Tibial nerve (tissue), 4 donors: ENCODE data around the gene ATOH7. TPM values are rescaled to one million over a fixed set of nuclear protein-coding genes. Genes with fewer than 3 reads are reported as not detected.
"Not testable (repeated sequence)": the region's sequence is repeated elsewhere in the genome, so short reads cannot be mapped to it uniquely, and the experiment has no call there.

Experiments
- DNase-seq, 2 donors: peaks; one replicate each; pipeline ENCODE4 v3.0.0-alpha.2; 2019; ENCODE audit warnings: low spot score in 2 of 2
- H3K27ac ChIP-seq, 4 donors: fragments of 200-600 bp; sonication (generic) in 3 of 4; one replicate each; pipeline ENCODE4 v1.5.1; 2017 to 2019; ENCODE audit warnings: mild to moderate bottlenecking in 1 of 4
- H3K27me3 ChIP-seq, 2 donors: fragments of 200-600 bp; sonication (generic) in 1 of 2; one replicate each; pipeline versions ENCODE4 v1.5.1 to v1.6.0; 2017 to 2019
- H3K36me3 ChIP-seq, 3 donors: fragments of 200-600 bp; sonication (generic); one replicate each; pipeline ENCODE4 v1.5.1; 2018 to 2019
- H3K4me1 ChIP-seq, 4 donors: fragments of 200-600 bp; sonication (generic) in 3 of 4; one replicate each; pipeline ENCODE4 v1.5.1; 2017 to 2019
- H3K4me3 ChIP-seq, 4 donors: fragments of 200-600 bp; sonication (generic) in 3 of 4; one replicate each; pipeline ENCODE4 v1.5.1; 2017 to 2019; ENCODE audit warnings: mild to moderate bottlenecking in 1 of 4, moderate library complexity in 1 of 4
- H3K9me3 ChIP-seq, 4 donors: fragments of 200-600 bp; sonication (generic) in 3 of 4; one replicate each; pipeline ENCODE4 v1.5.1; 2017 to 2019
- CTCF ChIP-seq, 5 experiments: fragments of 200-600 bp in 3 of 5; fragments of 450-650 bp in 2 of 5; sonication (generic) in 3 of 5; IDR thresholded peaks; one replicate each; pipeline ENCODE4 v1.5.1; 2016 to 2019; ENCODE audit warnings: antibody characterized with exemption in 5 of 5, mild to moderate bottlenecking in 3 of 5, moderate library complexity in 2 of 5
- EP300 ChIP-seq, 2 donors: sonication (generic); formaldehyde crosslinking; IDR thresholded peaks; one replicate each; pipeline ENCODE4 v1.6.1; 2017; ENCODE audit warnings: antibody characterized with exemption in 2 of 2, mild to moderate bottlenecking in 1 of 2
- POLR2A ChIP-seq, 2 donors: fragments of 450-650 bp; IDR thresholded peaks; one replicate each; pipeline ENCODE4 v1.6.1; 2017; ENCODE audit warnings: antibody characterized with exemption in 2 of 2, mild to moderate bottlenecking in 2 of 2, moderate library complexity in 2 of 2
- WGBS, 2 donors: methylation state at CpG; one replicate each; pipeline ENCODE4 v1.1.5; 2018; 5-methylcytosine and 5-hydroxymethylcytosine counted together
- total RNA-seq, 4 donors: library from RNA; depleted of rRNA; stranded (reverse); fragments of >200 nt; gene quantifications; one replicate each; pipeline ENCODE4 v1.1.0, GENCODE V29; 2016

Gene ATOH7
- total RNA-seq, 4 donors from 2014 or later: 0.42 TPM; not detected in 3

- no peak for DNase-seq
- Histone ChIP-seq H3K9me3 (no peaks in the 10 kb centered on the region), H3K27ac (no peak overlapping the region), H3K27me3 (no peaks in the 10 kb centered on the region), H3K4me3 (no peak overlapping the region), H3K36me3 (no peaks in the 10 kb centered on the region), H3K4me1 (no peaks in the 10 kb centered on the region)
- TF ChIP-seq CTCF (IDR thresholded peaks at IDR 0.05) (no peak), POLR2A (IDR thresholded peaks at IDR 0.05) (no peak), EP300 (IDR thresholded peaks at IDR 0.05) (no peak)
- WGBS, 2 donors: 75 to 79% methylated on average over 5 of the region's 5 CpGs
Measured at GRCh38 chr10:68251625-68252495, 19.9 kb upstream of the ATOH7 start.

GRCh38 chr10:68251151-68251550 lies 19.2 kb upstream of the ATOH7 start:
- TF ChIP-seq CTCF (IDR thresholded peaks at IDR 0.05): no peak
- no peak for TF ChIP-seq POLR2A (IDR thresholded peaks at IDR 0.05)
- no peak for TF ChIP-seq EP300 (IDR thresholded peaks at IDR 0.05)
- no peaks in the 10 kb centered on the region for H3K27me3 ChIP-seq

DNA sequence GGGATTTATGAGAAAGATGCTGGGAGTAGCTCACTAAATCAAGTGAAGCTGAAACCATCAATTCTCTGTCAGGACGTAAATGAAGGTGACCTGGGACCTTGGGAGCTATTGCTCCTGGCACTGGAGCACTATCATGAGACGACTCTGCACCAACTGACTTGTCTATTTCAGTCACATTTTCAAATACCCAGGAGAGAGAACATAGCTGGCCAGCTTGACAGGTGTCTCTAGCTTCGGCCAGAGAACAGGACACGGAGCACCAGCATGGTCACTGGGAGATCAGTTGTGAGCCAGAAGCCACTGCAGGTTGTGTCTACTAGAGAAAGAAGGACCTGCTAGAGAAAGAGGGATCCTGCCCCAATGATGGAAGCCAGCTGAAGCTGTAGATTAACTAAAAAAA lies 17.4 kb upstream of the ATOH7 start:
- Histone ChIP-seq H3K27me3 (no peaks in the 10 kb centered on the region), H3K36me3 (no peaks in the 10 kb centered on the region), H3K27ac (no peak overlapping the region), H3K4me1 (no peaks in the 10 kb centered on the region), H3K4me3 (no peak overlapping the region), H3K9me3 (no peaks in the 10 kb centered on the region)
- 98% methylated on average over 4 of the region's 4 CpGs for WGBS, 2 donors
- TF ChIP-seq EP300 (IDR thresholded peaks at IDR 0.05) (no peak), POLR2A (IDR thresholded peaks at IDR 0.05) (no peak), CTCF (IDR thresholded peaks at IDR 0.05) (no peak)
- no peak for DNase-seq

More at GRCh38 chr10:68251151-68251550, 19.2 kb upstream of the ATOH7 start:
- DNase-seq: no peak
- WGBS, 2 donors: 69% methylated on average over 6 to 7 of the region's 7 CpGs
- Histone ChIP-seq H3K4me1 (no peaks in the 10 kb centered on the region), H3K36me3 (no peaks in the 10 kb centered on the region), H3K4me3 (no peak overlapping the region), H3K9me3 (no peaks in the 10 kb centered on the region), H3K27ac (no peak overlapping the region)

- Histone ChIP-seq H3K27me3 (no peaks in the 10 kb centered on the region), H3K4me1 (no peaks in the 10 kb centered on the region), H3K36me3 (no peaks in the 10 kb centered on the region), H3K4me3 (no peak overlapping the region), H3K9me3 (no peaks in the 10 kb centered on the region), H3K27ac (no peak overlapping the region)
- TF ChIP-seq POLR2A (IDR thresholded peaks at IDR 0.05) (no peak), CTCF (IDR thresholded peaks at IDR 0.05) (no peak), EP300 (IDR thresholded peaks at IDR 0.05) (no peak)
- no peak for DNase-seq
- WGBS, 2 donors: 70 to 84% methylated on average over 6 of the region's 6 CpGs
Measured at GRCh38 chr10:68247931-68248330, 16.0 kb upstream of the ATOH7 start.

GRCh38 chr10:68246397-68246796 lies 14.5 kb upstream of the ATOH7 start:
- WGBS, 2 donors: 97 to 98% methylated on average over 7 of the region's 7 CpGs

More at GRCh38 chr10:68246397-68246796, 14.5 kb upstream of the ATOH7 start:
- H3K9me3 ChIP-seq, H3K36me3 ChIP-seq, H3K27me3 ChIP-seq, H3K27ac ChIP-seq, H3K4me1 ChIP-seq, H3K4me3 ChIP-seq, DNase-seq: not testable (repeated sequence)
